HG03354 (cell line): ENCODE results near the gene TNFRSF19.

ENCODE experiments used
- ATAC-seq: cut with Tn5 transposase; IDR thresholded peaks from one replicate; pipeline ENCODE4 v1.9.1; 2021; ENCODE audit warnings: mild to moderate bottlenecking; ENCODE audit not compliant: unreplicated experiment, poor library complexity, severe bottlenecking

The TNFRSF19 gene

GRCh38 chr13:23620613-23621315 is 50.6 kb downstream of the TNFRSF19 start:
- ATAC-seq = no peak

- ATAC-seq = no peak
These were observed 51.1 kb downstream of the TNFRSF19 start for GRCh38 chr13:23621316-23621645.

- no peak for ATAC-seq
These were observed 52.8 kb downstream of the TNFRSF19 start for GRCh38 chr13:23622985-23623384.

- no peak for ATAC-seq
These were observed 53.2 kb downstream of the TNFRSF19 start for GRCh38 chr13:23623394-23623793.

GRCh38 chr13:23626700-23627099 is 56.5 kb downstream of the TNFRSF19 start:
- ATAC-seq = no peak

DNA sequence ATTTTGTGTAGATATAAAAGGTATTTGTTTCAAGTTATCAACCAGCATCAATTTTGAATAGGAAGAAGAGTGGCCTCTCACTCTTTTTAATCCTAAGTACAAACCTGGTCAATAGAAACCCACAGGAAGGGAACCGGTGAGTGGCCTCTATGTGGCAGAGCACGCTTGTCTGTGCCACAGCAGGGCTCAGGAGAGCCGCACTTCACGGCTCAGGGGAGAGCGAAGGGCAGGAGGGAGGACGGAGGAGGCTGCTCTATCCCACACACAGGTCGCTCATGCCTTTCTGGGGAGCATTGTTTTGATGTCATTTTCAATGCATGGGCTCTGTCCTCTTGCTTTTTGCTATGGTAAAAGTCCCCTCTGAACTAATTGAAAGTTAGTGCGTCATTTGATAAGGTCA is 57.2 kb downstream of the TNFRSF19 start:
- ATAC-seq = no peak

DNA sequence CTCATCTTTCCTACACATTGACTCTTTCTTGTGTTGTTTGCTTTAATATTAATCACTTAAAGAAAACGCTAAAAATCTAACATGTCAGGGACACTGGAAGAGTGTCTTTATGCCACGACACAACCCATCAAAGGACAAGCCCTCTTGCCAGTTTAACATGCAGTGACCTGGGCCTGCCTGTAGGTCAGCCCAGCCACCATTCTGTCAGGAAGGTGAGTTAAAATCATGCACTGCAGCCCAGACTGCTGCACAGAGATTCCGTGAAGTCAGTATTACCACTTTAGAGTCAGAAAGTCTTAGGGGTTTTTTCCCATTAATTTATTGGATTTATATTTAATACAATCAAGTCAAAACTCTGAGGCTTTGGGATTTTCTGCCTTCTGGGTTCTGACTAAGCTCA is 58.0 kb downstream of the TNFRSF19 start:
- no peak for ATAC-seq

- no peak for ATAC-seq
These were observed 58.8 kb downstream of the TNFRSF19 start for GRCh38 chr13:23628765-23629565.

DNA sequence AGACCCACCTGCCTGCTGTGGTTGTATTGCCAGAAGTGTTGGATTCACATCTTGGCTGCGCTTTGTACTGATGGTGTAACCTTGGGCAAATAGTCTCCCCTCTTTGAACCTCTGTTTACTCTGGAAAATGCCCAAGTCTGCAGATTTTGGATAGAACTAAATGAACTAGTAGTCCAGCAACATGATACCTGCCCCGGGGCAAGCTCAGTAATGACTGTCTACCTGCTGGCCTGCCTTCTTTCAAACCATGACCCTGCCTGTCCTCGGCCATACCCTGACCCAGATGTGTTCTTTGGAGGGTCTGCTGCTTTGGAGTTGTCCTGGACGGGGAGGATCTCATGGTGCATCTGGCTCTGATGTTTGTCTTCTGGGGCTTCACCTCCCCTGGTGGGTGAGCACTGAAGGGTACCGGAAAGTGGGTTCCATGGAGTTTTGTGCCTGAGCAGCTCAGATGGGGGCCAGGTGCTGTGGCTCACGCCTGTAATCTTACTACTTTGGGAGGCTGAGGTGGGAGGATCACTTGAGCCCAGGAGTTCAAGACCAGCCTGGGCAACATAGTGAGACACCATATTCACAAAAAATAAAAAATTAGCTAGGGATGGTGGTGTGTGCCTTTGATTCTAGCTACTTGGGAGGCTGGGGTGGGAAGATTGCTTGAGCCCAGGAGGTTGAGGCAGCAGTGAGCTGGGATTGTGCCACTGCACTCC is 59.5 kb downstream of the TNFRSF19 start:
- ATAC-seq = no peak

GRCh38 chr13:23630349-23631093 is 60.3 kb downstream of the TNFRSF19 start:
- ATAC-seq = no peak

DNA sequence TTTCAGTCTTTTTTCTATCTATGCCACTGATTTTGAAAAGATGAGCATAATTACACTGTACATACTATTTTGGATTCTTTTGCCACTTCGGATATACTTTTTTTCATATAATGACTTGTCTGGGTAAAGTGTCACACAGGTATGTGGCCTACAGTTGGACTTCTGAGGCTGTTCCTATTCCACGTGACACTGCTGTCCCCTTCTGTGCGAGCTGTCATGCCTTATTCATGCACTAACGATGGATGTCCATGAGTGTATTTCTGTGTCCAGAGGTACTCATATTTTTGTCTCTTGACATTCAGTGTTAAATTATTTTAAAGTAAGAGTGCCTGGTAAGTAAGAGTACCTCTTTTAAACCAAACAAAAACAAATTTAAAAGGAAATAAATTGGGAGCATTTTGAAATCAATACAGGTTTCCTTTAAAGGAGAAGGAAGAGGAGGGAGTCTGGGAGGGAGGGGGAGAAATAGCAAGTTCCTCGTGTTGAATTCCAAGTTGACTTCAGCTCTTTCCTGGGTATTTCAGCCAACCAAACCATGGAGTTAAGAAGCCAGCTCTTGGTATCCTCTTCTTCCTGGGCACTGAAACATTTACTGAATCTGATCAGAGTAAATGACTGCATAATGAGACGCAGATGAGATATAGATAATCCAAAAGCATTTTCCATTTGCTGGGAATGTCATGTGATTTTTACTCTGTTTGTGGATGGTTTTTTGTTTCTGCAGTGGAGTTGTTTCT is 61.3 kb downstream of the TNFRSF19 start:
- no peak for ATAC-seq

- no peak for ATAC-seq
These were observed 61.9 kb downstream of the TNFRSF19 start for GRCh38 chr13:23632048-23632582.

- no peak for ATAC-seq
These were observed 62.5 kb downstream of the TNFRSF19 start for GRCh38 chr13:23632741-23633140.

- ATAC-seq = no peak
These were observed 64.7 kb downstream of the TNFRSF19 start for GRCh38 chr13:23634897-23635296.

GRCh38 chr13:23636360-23636759 is 66.1 kb downstream of the TNFRSF19 start:
- ATAC-seq = no peak

- ATAC-seq = no peak
These were observed 67.6 kb downstream of the TNFRSF19 start for GRCh38 chr13:23637829-23638228.

DNA sequence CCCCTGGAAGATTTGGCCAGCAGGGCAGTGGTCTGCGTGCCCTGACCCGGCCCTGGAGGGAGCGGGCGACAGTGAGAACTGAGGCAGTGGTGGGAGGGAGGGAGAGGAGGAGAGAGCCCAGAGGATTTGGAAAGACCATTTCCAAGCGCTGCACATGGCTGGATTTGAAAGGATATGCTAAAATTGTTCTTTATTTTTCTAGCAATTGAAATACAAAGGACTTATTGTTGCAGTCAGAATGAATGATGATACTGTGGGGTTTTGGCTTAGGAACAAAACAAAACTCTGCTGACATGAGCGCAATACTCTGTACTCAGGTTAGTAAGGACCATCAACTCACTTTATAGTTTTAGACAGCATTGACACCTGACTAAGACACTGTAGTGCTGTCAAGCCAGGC is 69.5 kb downstream of the TNFRSF19 start:
- no peak for ATAC-seq

DNA sequence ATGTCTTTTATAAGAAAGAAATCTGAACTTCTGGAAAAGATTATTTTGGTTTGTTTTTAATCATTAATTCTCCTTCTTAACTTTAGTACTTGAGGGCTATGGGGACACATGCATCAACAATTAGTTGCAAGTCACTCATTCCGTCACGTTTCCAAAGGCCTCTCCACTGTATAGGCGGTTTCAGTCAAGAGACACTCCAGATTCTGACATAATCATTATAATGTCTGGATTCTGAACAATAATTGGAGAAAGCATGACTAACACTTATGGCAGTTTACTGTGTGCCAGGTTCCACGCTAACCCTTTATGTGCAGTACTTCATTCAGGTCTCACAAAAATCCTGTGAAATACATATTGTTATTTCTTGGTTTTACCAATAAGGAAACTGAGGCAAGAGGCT is 71.9 kb downstream of the TNFRSF19 start:
- ATAC-seq = no peak
